Occipital lobe (tissue), 2 donors: ENCODE measurements around the gene GPR4. TPM values are rescaled to one million over a fixed set of nuclear protein-coding genes. Genes with fewer than 3 reads are reported as not detected.

Experiments
- DNase-seq: peaks from one replicate; lab custom pipeline; 2025; lab: John Stamatoyannopoulos, UW
- total RNA-seq: library from RNA; depleted of rRNA; stranded (reverse); fragments of >200 nt; gene quantifications from one replicate; pipeline ENCODE4 v1.2.3, GENCODE V29; 2014

Gene GPR4
- total RNA-seq, 1 donor from 2014 or later, result 0.16 TPM

DNA sequence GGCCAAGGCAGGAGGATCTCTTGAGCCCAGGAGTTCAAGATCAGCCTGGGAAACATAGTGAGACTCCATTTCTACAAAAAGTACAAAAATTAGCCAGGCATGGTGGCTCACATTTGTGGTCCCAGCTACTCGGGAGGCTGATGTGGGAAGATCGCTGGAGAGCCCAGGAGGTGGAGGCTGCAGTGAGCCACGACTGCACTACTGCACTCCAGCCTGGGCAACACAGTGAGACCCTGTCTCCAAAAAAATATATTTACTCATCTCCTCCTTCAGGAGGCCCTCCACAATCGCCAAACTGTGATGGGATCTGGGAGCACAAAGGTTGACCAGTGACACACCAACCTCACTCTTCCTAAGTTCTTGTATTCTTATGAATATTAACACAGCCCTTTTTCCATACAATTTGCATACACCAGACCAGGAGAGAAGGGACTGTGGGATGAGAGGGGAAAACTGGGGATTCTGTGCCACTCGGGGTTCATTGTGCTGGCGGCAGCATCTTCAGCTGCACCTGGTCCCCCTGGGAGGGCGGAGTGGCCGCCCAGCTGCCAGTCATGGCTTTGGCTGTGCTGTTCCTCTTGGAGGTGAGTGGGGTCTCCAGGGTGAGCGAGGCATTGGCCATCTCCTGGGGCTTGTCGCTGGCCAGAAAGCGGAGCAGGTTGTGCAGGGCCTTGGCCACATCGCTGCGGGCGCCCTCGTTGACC is 11.6 kb downstream of the GPR4 start:
- no peak for DNase-seq

DNA sequence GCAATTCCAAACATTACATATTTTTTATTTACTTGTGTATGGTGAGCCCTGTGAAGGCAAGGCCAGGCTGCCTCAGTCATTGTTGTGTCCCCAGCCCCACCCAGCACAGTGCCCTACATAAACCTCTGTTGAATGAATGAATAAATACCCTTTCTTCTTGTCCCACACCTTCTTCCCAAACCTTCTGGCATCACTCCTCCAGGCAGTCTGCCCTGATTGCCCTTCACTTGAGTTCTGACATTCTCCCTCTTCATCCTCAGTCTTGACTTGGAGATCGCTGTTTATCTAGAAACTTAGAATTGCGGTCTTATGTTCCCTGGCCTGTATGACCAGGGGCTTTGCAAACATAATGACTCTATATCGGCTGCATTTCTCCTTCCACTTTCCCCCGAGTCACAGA is 12.2 kb downstream of the GPR4 start:
- DNase-seq, result no peak

DNA sequence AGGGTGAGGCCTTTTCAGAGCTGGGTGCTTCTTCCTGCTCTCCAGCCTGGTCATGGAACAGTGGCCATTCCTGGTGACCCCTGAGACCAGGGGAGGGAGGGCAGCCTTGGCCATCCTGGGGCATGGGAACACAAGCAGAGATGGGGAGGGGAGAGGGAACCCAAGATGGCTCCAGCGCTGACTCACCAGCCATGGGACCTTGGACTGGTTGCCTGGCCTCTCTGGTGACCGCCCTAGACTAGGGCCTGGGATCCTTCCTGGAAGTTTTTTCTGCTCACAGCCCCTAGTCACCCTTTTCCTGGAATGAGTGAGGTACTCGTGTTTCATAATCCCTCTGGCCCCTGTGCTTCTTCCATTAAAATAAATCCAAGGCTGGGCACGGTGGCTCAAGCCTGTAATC is 14.1 kb downstream of the GPR4 start:
- DNase-seq, result no peak

- no peak for DNase-seq
Measured at GRCh38 chr19:45585158-45585577, 16.8 kb downstream of the GPR4 start.

DNA sequence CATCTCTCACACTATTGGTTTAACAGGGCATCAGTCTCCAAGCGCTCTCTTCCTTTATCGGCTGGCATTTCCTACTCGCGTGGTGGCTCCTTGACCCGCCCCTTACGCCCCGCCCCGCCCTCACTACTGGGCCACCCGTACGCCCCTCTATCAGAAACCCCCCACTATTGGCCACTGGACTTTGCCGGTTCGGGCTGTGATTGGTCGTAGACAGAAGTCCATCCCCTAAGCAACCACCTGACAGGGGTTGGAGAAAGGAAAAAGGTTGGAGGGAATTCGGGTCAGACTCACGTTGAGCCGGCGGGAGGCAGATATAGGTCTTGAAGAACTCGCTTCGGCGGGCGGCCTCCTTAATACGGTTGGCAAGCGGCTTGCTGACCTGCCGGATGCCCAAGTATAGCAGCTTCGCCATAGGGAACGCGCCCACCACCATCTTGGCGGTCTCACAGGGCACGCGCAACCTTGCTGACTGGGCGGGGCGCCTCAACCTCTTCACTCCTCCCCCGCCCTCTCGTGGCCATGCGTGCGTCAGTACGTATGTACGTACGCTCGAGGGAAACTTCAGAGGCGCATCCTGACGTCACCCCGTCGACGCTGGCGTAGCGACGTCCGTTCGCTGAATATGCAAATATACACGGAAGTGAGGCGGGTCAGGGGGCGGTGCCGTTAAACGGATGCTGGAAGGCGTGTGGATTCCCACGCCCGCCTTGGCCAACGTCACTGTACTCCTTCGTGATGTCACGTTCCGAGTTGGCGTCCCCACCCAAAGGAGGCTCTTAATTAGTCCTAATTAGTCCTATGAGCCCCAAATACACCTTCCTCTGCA is 17.5 kb downstream of the GPR4 start, which contains the start of gene OPA3:
TSS of gene OPA3 (minus strand) at position 471 of the 826 bp plus-strand sequence. CDS start at position 433, 38 bp downstream.
- DNase-seq, result peak; percentile 99

- no peak for DNase-seq
Measured at GRCh38 chr19:45581576-45581975, 20.4 kb downstream of the GPR4 start.

DNA sequence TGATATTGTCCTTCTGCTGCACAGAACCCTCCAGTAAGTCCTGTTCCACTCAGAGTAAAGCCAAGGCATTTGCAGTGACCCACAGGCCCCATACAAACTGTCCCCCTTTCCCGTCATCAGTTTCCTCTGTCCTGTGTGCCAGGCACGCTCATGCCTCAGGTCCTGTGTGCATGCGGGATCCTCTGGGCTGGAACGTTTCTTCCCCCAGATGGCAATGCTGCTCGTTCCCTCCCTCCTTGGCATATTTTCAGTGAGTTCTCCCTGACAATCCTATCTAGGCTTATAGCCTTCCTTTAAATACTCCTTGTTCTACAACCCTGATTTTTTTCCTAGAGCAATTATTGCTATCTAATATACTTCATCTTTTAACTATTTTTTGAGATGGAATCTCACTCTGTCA is 23.2 kb downstream of the GPR4 start:
- DNase-seq, result no peak

DNA sequence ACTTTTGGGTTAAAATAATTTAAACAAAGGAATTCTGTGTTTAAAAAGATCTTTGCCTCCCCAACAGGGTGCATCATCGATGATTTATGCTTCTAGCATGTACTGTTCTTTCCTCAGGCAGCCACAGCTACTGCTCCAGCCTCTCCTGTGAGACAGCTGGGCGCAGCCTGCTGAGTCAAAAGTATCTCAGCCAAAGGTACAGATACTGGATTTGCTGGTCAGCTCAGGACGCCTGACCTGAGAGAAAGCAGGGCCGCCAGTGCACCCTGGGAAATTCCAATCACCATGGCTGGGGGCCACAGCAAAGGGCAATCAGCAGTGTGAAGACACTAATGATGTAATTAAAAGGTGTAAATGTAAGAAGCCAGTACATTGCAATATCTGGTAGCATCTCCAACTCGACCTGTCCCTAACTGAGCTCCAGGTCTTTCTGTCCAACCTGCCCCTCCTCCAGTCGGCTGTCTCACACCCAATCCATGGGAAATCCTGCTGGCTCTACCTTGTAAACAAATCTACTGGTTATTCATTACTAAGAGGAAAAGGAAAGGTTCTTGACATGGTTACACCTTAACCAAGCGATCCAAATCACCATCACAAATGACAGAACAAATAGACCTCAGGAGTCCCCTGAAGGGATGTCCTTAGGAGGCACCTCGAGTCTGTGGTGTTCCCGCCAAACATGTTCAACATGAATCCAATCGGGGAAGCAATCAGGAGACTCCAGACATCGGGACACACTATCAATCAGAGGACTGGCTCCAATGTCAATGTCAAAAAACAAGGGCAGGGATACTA is 24.7 kb downstream of the GPR4 start:
- DNase-seq, result no peak

- DNase-seq, result no peak
Measured at GRCh38 chr19:45576682-45577081, 25.3 kb downstream of the GPR4 start.

DNA sequence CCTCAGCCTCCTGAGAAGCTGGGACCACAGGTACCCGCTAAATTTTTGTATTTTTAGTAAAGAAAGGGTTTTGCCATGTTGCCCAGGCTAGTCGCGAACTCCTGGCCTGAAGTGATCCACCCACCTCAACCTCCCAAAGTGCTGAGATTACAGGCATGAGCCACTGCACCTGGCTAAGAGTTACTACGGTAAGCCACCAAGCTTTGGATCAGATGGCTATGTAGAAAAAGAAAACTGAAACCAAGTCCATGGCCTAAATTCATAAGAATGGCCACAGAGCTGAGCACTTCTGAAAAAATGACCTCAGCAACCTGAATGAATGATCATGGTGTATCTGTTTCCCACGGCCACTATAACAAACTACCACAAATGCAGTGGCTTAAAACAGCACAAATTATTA is 26.8 kb downstream of the GPR4 start:
- no peak for DNase-seq

GRCh38 chr19:45574526-45574925 is 27.5 kb downstream of the GPR4 start:
- DNase-seq, result no peak

GRCh38 chr19:45571457-45572220 is 30.4 kb downstream of the GPR4 start:
- no peak for DNase-seq

DNA sequence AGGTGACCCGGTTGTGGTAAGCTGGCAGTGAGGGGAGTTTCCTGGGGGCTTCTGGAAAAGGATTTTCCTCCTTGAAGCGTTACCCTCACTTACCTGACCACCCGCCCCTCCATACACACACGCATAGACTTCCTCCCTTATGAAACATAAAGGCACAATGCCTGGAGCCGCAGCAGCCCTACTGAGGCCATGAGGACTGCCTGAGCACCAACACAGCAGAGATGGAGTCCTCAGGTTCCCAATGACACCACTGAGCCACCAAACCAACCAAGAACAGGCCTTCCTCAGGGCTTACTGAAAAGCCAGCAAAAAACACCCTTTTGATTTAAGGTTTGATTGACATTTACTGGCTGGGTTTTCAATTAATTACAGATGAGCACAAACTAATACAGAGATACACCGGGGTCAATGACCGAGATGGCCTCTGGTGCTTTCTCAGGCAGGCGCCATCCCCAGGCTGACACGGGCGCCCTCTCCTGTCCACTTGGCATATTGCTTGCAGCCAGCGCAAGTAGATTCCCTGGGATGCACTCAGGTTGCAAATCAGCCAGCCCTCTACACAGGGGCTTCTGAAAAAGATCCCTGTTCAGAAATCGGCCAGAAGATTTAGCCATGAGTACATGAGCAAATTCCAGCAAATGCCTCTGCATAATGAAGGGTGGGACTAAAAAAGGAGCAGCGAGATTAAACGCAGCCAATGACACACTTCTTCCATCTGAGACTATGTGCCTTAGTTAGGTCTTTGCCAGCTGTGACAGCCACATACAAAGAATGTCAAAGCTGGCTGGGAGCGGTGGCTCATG is 32.2 kb downstream of the GPR4 start:
- no peak for DNase-seq

- DNase-seq, result no peak
Measured at GRCh38 chr19:45568732-45569131, 33.3 kb downstream of the GPR4 start.

GRCh38 chr19:45567609-45568008 is 34.4 kb downstream of the GPR4 start:
- no peak for DNase-seq

GRCh38 chr19:45564131-45564780 is 37.8 kb downstream of the GPR4 start:
- DNase-seq, result no peak

- DNase-seq, result no peak
Measured at GRCh38 chr19:45560686-45561085, 41.3 kb downstream of the GPR4 start.

DNA sequence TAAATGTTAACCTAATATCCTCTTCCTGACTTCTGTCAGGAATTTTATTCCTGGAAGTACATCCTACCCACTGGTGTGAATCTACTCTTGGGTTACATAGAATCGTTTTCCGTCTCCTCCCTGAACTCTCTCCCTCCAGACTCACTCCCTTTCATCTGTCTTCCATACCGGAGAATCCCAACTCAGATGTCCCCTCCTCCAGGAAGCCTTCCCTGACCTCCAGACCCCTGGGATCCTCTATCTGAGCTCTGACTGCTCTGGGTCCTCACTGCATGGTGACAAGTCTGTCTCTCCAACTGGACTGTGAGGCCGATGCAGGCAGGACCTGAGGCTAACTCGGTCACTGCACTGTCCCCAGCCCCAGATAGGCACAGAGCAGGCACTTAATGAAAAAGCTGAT is 42.0 kb downstream of the GPR4 start:
- DNase-seq, result no peak

- DNase-seq, result no peak
Measured at GRCh38 chr19:45558399-45558878, 43.6 kb downstream of the GPR4 start.

DNA sequence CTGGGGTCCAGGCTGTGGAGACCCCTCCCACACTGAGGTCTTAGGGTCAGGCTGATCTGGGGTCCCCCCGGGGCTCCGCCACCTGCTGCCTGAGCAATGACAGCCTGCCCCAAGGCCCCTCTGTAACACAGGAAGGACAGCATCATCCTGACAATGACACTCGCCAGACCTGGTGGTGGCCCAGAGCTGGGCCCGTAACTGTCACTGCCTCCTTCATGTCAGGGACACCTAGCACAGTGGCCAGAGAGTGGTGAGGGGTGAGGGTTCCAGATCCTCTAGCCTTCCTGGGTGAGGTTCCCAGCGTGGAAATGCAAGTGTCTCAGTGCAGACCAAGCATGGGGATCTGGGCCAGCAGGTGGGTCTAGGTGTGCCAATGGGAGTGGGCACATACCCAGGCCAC is 45.2 kb downstream of the GPR4 start:
- no peak for DNase-seq
